ENCODE measurements around the gene SYCP2L. TPM values are rescaled to one million over a fixed set of nuclear protein-coding genes. Genes with fewer than 3 reads are reported as not detected.

Gene SYCP2L
- total RNA-seq, 1 donor from 2014 or later, result 6.4 TPM

DNA sequence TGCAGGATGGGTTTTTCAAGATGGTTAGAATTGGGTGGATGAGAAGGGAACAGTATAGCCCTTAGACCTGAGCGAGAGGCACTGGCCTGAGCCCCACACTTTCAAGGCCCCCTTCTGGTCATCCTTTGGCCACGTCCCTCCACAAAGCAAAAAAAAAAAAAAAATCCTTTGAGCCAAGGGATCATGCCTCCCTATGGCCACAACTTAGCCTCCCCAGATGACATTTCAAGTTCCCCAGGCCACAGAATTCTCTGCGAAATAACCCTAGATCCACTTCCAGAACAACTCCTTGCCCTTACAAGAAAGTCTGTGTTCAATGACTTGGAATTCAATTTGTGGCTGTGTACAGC is 126.8 kb downstream of the SYCP2L start:
- no peak overlapping the region for H3K9ac ChIP-seq (ENCODE audit: low read length)
- H3K27ac Mint-ChIP-seq (ENCODE audit: unreplicated experiment), result no peak overlapping the region
- H3K36me3 ChIP-seq (ENCODE audit: insufficient read depth, low read length), result no peaks in the 10 kb centered on the region
- H3K9me3 Mint-ChIP-seq (ENCODE audit: unreplicated experiment), result no peaks in the 10 kb centered on the region
- H3K27me3 ChIP-seq (ENCODE audit: insufficient read depth, low read length), result peaks cover 2% of the 10 kb centered on the region
- H3K36me3 Mint-ChIP-seq (ENCODE audit: low read depth, unreplicated experiment), result no peaks in the 10 kb centered on the region
- H3K4me3 ChIP-seq (ENCODE audit: insufficient read depth, low read depth, low read length), result no peak overlapping the region
- no peak overlapping the region for H3K4me2 ChIP-seq (ENCODE audit: low read length)
- no peaks in the 10 kb centered on the region for H3K79me2 ChIP-seq (ENCODE audit: insufficient read depth, low read length)
- H3K27ac ChIP-seq (ENCODE audit: low read depth, low read length), result no peak overlapping the region
- no peak for TF ChIP-seq EZH2 (IDR thresholded peaks at IDR 0.05; ENCODE audit: insufficient read depth, low read length)
- TF ChIP-seq, protein P1, sequence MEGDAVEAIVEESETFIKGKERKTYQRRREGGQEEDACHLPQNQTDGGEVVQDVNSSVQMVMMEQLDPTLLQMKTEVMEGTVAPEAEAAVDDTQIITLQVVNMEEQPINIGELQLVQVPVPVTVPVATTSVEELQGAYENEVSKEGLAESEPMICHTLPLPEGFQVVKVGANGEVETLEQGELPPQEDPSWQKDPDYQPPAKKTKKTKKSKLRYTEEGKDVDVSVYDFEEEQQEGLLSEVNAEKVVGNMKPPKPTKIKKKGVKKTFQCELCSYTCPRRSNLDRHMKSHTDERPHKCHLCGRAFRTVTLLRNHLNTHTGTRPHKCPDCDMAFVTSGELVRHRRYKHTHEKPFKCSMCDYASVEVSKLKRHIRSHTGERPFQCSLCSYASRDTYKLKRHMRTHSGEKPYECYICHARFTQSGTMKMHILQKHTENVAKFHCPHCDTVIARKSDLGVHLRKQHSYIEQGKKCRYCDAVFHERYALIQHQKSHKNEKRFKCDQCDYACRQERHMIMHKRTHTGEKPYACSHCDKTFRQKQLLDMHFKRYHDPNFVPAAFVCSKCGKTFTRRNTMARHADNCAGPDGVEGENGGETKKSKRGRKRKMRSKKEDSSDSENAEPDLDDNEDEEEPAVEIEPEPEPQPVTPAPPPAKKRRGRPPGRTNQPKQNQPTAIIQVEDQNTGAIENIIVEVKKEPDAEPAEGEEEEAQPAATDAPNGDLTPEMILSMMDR (IDR thresholded peaks at IDR 0.05; ENCODE audit: insufficient read depth, low read depth, low read length), result no peak
- H3K9me3 ChIP-seq (ENCODE audit: insufficient read depth, low read depth, low read length), result no peaks in the 10 kb centered on the region
- no peak overlapping the region for H2AFZ ChIP-seq (ENCODE audit: low read depth, low read length)
- H3K4me1 ChIP-seq (ENCODE audit: insufficient read depth, low read length), result peaks cover 10% of the 10 kb centered on the region
- FAIRE-seq (no peak), DNase-seq (ENCODE audit: low read depth) (no peak)
- peaks cover 2% of the 10 kb centered on the region for H3K27me3 Mint-ChIP-seq (ENCODE audit: low read depth, unreplicated experiment)
- peaks cover 18% of the 10 kb centered on the region for H3K4me1 Mint-ChIP-seq (ENCODE audit: low read depth, unreplicated experiment)
- H3K4me3 Mint-ChIP-seq (ENCODE audit: unreplicated experiment), result no peak overlapping the region
- no peaks in the 10 kb centered on the region for H4K20me1 ChIP-seq (ENCODE audit: insufficient read depth, low read length)

DNA sequence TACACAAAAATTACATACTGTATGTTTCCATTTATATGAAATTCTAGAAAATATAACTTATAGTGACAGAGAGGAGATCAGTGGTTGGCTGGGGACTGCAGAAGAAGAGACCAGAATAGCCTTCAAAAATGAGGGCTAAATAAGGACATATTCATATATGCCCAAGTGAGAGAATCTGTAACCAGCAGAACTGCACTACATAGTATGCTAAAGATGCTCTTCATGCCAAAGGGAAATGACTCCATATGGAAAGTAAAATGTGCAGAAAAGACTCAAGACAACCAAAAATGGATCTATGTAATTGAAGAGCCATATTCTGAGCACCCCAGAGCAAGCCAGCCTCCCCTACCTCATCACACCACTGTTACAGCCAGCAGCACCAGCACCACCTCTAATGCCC is 128.2 kb downstream of the SYCP2L start:
- peaks cover 9% of the 10 kb centered on the region for H3K4me1 Mint-ChIP-seq (ENCODE audit: low read depth, unreplicated experiment)
- no peaks in the 10 kb centered on the region for H3K36me3 Mint-ChIP-seq (ENCODE audit: low read depth, unreplicated experiment)
- H3K9me3 Mint-ChIP-seq (ENCODE audit: unreplicated experiment), result no peaks in the 10 kb centered on the region
- no peak for DNase-seq (ENCODE audit: low read depth)
- no peak overlapping the region for H3K27ac Mint-ChIP-seq (ENCODE audit: unreplicated experiment)
- Histone ChIP-seq H4K20me1 (ENCODE audit: insufficient read depth, low read length) (no peaks in the 10 kb centered on the region), H3K4me3 (ENCODE audit: insufficient read depth, low read depth, low read length) (no peak overlapping the region), H3K36me3 (ENCODE audit: insufficient read depth, low read length) (no peaks in the 10 kb centered on the region), H3K27me3 (ENCODE audit: insufficient read depth, low read length) (peaks cover 2% of the 10 kb centered on the region), H3K4me1 (ENCODE audit: insufficient read depth, low read length) (no peaks in the 10 kb centered on the region), H3K4me2 (ENCODE audit: low read length) (no peak overlapping the region), H3K9me3 (ENCODE audit: insufficient read depth, low read depth, low read length) (no peaks in the 10 kb centered on the region), H3K9ac (ENCODE audit: low read length) (no peak overlapping the region), H3K27ac (ENCODE audit: low read depth, low read length) (no peak overlapping the region), H3K79me2 (ENCODE audit: insufficient read depth, low read length) (no peaks in the 10 kb centered on the region), H2AFZ (ENCODE audit: low read depth, low read length) (no peak overlapping the region)
- H3K4me3 Mint-ChIP-seq (ENCODE audit: unreplicated experiment), result no peak overlapping the region
- no peak for FAIRE-seq
- peaks cover 2% of the 10 kb centered on the region for H3K27me3 Mint-ChIP-seq (ENCODE audit: low read depth, unreplicated experiment)
- TF ChIP-seq EZH2 (IDR thresholded peaks at IDR 0.05; ENCODE audit: insufficient read depth, low read length), result no peak
- TF ChIP-seq, protein P1 (IDR thresholded peaks at IDR 0.05; ENCODE audit: insufficient read depth, low read depth, low read length), result no peak

DNA sequence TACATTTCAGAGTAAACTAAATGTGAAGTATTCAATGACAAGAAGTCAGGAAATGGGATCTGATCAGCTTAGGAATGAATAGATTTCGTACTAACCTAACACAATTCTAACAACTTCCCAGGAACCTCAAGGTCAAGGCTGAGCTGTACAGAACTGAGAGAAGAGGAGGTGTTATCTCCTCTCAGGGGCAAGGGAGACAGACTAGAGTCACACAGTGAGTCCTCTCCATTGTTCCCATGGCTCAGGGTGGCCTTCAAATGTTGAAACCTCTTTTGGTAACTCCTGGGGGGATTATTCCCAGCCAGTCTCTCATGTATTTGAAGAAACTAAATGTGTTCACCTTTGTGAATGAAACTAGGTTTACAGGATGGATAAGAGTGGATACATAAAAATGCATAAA is 129.6 kb downstream of the SYCP2L start:
- H3K4me3 Mint-ChIP-seq (ENCODE audit: unreplicated experiment), result no peak overlapping the region
- peaks cover 9% of the 10 kb centered on the region for H3K4me1 Mint-ChIP-seq (ENCODE audit: low read depth, unreplicated experiment)
- Histone ChIP-seq H3K27me3 (ENCODE audit: insufficient read depth, low read length) (peaks cover 4% of the 10 kb centered on the region), H2AFZ (ENCODE audit: low read depth, low read length) (no peak overlapping the region), H3K36me3 (ENCODE audit: insufficient read depth, low read length) (no peaks in the 10 kb centered on the region), H3K9me3 (ENCODE audit: insufficient read depth, low read depth, low read length) (no peaks in the 10 kb centered on the region), H3K4me3 (ENCODE audit: insufficient read depth, low read depth, low read length) (no peak overlapping the region), H3K27ac (ENCODE audit: low read depth, low read length) (no peak overlapping the region), H4K20me1 (ENCODE audit: insufficient read depth, low read length) (no peaks in the 10 kb centered on the region), H3K4me1 (ENCODE audit: insufficient read depth, low read length) (no peaks in the 10 kb centered on the region), H3K79me2 (ENCODE audit: insufficient read depth, low read length) (no peaks in the 10 kb centered on the region), H3K4me2 (ENCODE audit: low read length) (no peak overlapping the region), H3K9ac (ENCODE audit: low read length) (no peak overlapping the region)
- H3K27ac Mint-ChIP-seq (ENCODE audit: unreplicated experiment), result no peak overlapping the region
- TF ChIP-seq EZH2 (IDR thresholded peaks at IDR 0.05; ENCODE audit: insufficient read depth, low read length), result no peak
- H3K27me3 Mint-ChIP-seq (ENCODE audit: low read depth, unreplicated experiment), result peaks cover 2% of the 10 kb centered on the region
- H3K9me3 Mint-ChIP-seq (ENCODE audit: unreplicated experiment), result no peaks in the 10 kb centered on the region
- FAIRE-seq (no peak), DNase-seq (ENCODE audit: low read depth) (no peak)
- no peaks in the 10 kb centered on the region for H3K36me3 Mint-ChIP-seq (ENCODE audit: low read depth, unreplicated experiment)
